Tibial nerve (tissue), 4 donors: ENCODE data around the gene WNT9B. TPM values are rescaled to one million over a fixed set of nuclear protein-coding genes. Genes with fewer than 3 reads are reported as not detected.

Experiments used
- DNase-seq, 2 donors: peaks; one replicate each; pipeline ENCODE4 v3.0.0-alpha.2; 2019; ENCODE audit warnings: low spot score in 2 of 2
- H3K27ac ChIP-seq, 4 donors: fragments of 200-600 bp; sonication (generic) in 3 of 4; one replicate each; pipeline ENCODE4 v1.5.1; 2017 to 2019; ENCODE audit warnings: mild to moderate bottlenecking in 1 of 4
- H3K27me3 ChIP-seq, 2 donors: fragments of 200-600 bp; sonication (generic) in 1 of 2; one replicate each; pipeline versions ENCODE4 v1.5.1 to v1.6.0; 2017 to 2019
- H3K36me3 ChIP-seq, 3 donors: fragments of 200-600 bp; sonication (generic); one replicate each; pipeline ENCODE4 v1.5.1; 2018 to 2019
- H3K4me1 ChIP-seq, 4 donors: fragments of 200-600 bp; sonication (generic) in 3 of 4; one replicate each; pipeline ENCODE4 v1.5.1; 2017 to 2019
- H3K4me3 ChIP-seq, 4 donors: fragments of 200-600 bp; sonication (generic) in 3 of 4; one replicate each; pipeline ENCODE4 v1.5.1; 2017 to 2019; ENCODE audit warnings: mild to moderate bottlenecking in 1 of 4, moderate library complexity in 1 of 4
- H3K9me3 ChIP-seq, 4 donors: fragments of 200-600 bp; sonication (generic) in 3 of 4; one replicate each; pipeline ENCODE4 v1.5.1; 2017 to 2019
- CTCF ChIP-seq, 5 experiments: fragments of 200-600 bp in 3 of 5; fragments of 450-650 bp in 2 of 5; sonication (generic) in 3 of 5; IDR thresholded peaks; one replicate each; pipeline ENCODE4 v1.5.1; 2016 to 2019; ENCODE audit warnings: antibody characterized with exemption in 5 of 5, mild to moderate bottlenecking in 3 of 5, moderate library complexity in 2 of 5
- EP300 ChIP-seq, 2 donors: sonication (generic); formaldehyde crosslinking; IDR thresholded peaks; one replicate each; pipeline ENCODE4 v1.6.1; 2017; ENCODE audit warnings: antibody characterized with exemption in 2 of 2, mild to moderate bottlenecking in 1 of 2
- POLR2A ChIP-seq, 2 donors: fragments of 450-650 bp; IDR thresholded peaks; one replicate each; pipeline ENCODE4 v1.6.1; 2017; ENCODE audit warnings: antibody characterized with exemption in 2 of 2, mild to moderate bottlenecking in 2 of 2, moderate library complexity in 2 of 2
- WGBS, 2 donors: methylation state at CpG; one replicate each; pipeline ENCODE4 v1.1.5; 2018; 5-methylcytosine and 5-hydroxymethylcytosine counted together
- total RNA-seq, 4 donors: library from RNA; depleted of rRNA; stranded (reverse); fragments of >200 nt; gene quantifications; one replicate each; pipeline ENCODE4 v1.1.0, GENCODE V29; 2016

The WNT9B gene
- total RNA-seq, 4 donors from 2014 or later, result 0.78 to 0.90 TPM; not detected in 2

DNA sequence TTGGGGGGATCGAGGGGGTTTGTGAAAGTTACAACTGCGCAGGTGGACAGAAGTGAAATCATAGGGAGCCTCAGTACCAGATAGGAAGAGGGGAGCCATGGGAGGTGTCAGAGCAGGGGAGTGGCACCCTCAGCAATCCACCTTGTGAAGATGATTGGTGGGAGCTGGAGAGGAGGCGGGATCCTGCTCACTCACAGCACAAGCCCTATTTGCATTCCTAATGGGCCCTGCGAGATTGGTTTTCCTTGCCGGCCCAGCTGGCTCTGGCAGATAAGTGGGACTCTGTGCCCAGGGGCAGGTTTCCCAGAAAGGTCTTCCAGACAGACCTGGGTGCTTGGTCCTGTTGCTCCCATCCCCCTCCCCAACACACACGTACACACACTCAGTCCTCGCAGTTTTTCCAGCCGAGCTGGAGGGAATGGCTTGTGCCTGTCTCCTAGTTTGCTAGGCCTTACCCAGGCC lies 42.2 kb upstream of the WNT9B start:
- WGBS, 2 donors, result 71 to 74% methylated on average over 8 of the region's 8 CpGs
- H3K27ac ChIP-seq, result no peak overlapping the region
- TF ChIP-seq EP300 (IDR thresholded peaks at IDR 0.05) (no peak), POLR2A (IDR thresholded peaks at IDR 0.05) (no peak), CTCF (IDR thresholded peaks at IDR 0.05) (no peak)

GRCh38 chr17:46810837-46811236 lies 40.5 kb upstream of the WNT9B start:
- Histone ChIP-seq H3K9me3 (no peaks in the 10 kb centered on the region), H3K4me1 (no peaks in the 10 kb centered on the region), H3K27ac (no peak overlapping the region), H3K27me3 (peaks cover 0 to 41% of the 10 kb centered on the region in 2 donors), H3K4me3 (no peak overlapping the region), H3K36me3 (no peaks in the 10 kb centered on the region)
- no peak for DNase-seq
- no peak for TF ChIP-seq POLR2A (IDR thresholded peaks at IDR 0.05)
- 68 to 82% methylated on average over 10 of the region's 10 CpGs for WGBS, 2 donors

More for the DNA sequence above, 42.2 kb upstream of the WNT9B start:
- DNase-seq, result no peak
- H3K9me3 ChIP-seq, result peaks cover 0 to 5% (median 0%) of the 10 kb centered on the region in 4 donors
- H3K36me3 ChIP-seq, result no peaks in the 10 kb centered on the region
- H3K27me3 ChIP-seq, result peaks cover 0 to 28% of the 10 kb centered on the region in 2 donors
- H3K4me1 ChIP-seq, result no peaks in the 10 kb centered on the region
- no peak overlapping the region for H3K4me3 ChIP-seq

DNA sequence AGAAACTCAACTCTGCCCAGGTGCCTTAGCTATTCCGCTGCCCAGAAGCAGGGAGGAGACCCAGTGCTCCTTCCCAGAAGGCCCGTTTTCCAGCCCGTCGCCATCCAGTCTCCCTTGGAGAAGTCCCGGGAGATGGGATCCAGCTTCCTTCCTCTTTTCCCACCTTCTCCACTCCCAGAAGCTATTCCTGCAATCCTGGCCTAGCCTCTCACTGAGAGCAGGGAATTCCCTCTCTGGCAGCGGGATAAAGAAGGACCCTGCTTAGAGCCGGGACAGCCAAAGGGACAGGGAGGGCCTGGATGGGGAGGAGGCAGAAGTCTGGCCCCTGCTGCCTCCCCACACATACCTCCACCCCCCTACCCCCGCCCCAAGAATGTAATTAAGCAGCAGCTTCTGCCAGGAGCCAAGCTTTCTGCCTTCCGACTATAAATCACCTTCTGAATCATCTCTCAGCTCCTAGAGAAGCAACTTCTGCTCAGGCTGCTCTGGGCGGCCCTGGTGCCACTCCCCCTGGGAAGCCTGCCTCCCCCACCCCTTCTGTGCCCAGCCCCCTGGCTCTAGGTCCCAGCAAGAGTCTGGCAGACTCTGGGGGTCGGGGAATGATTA lies 39.3 kb upstream of the WNT9B start:
- no peak for DNase-seq
- WGBS, 2 donors, result 43 to 44% methylated on average over 11 of the region's 11 CpGs
- Histone ChIP-seq H3K4me3 (no peak overlapping the region), H3K27ac (no peak overlapping the region), H3K27me3 (peaks cover 0 to 49% of the 10 kb centered on the region in 2 donors), H3K9me3 (no peaks in the 10 kb centered on the region), H3K36me3 (no peaks in the 10 kb centered on the region), H3K4me1 (no peaks in the 10 kb centered on the region)
- no peak for TF ChIP-seq EP300 (IDR thresholded peaks at IDR 0.05)
- no peak for TF ChIP-seq POLR2A (IDR thresholded peaks at IDR 0.05)
- TF ChIP-seq CTCF (IDR thresholded peaks at IDR 0.05), result no peak

GRCh38 chr17:46812624-46813318 lies 38.6 kb upstream of the WNT9B start:
- H3K4me1 ChIP-seq, result peaks cover 0 to 5% (median under 1%) of the 10 kb centered on the region in 4 donors
- no peak overlapping the region for H3K27ac ChIP-seq
- DNase-seq, result no peak
- no peaks in the 10 kb centered on the region for H3K36me3 ChIP-seq
- H3K4me3 ChIP-seq, result no peak overlapping the region
- WGBS, 2 donors, result 73 to 80% methylated on average over 6 of the region's 6 CpGs
- H3K27me3 ChIP-seq, result peaks cover 0 to 56% of the 10 kb centered on the region in 2 donors
- TF ChIP-seq CTCF (IDR thresholded peaks at IDR 0.05) (no peak), POLR2A (IDR thresholded peaks at IDR 0.05) (no peak), EP300 (IDR thresholded peaks at IDR 0.05) (no peak)
- no peaks in the 10 kb centered on the region for H3K9me3 ChIP-seq

GRCh38 chr17:46813920-46814319 lies 37.5 kb upstream of the WNT9B start:
- H3K27me3 ChIP-seq, result peaks cover 0 to 67% of the 10 kb centered on the region in 2 donors
- WGBS, 2 donors, result 69 to 72% methylated on average over 3 of the region's 3 CpGs
- no peak overlapping the region for H3K4me3 ChIP-seq
- no peak overlapping the region for H3K27ac ChIP-seq
- TF ChIP-seq EP300 (IDR thresholded peaks at IDR 0.05) (no peak), CTCF (IDR thresholded peaks at IDR 0.05) (no peak), POLR2A (IDR thresholded peaks at IDR 0.05) (no peak)
- no peaks in the 10 kb centered on the region for H3K36me3 ChIP-seq
- H3K4me1 ChIP-seq, result peaks cover 0 to 16% (median 10%) of the 10 kb centered on the region in 4 donors
- no peak for DNase-seq
- no peaks in the 10 kb centered on the region for H3K9me3 ChIP-seq
